HepG2 (cell line): ENCODE data around the gene PPP1R27. TPM values are rescaled to one million over a fixed set of nuclear protein-coding genes. Genes with fewer than 3 reads are reported as not detected.
A peak's percentile ranks its signal among the peaks of the same experiment; 100 is the strongest.

Source experiments
- CEBPB ChIP-seq: IDR thresholded peaks from 2 replicates; pipeline ENCODE4 v1.6.1; 2011; ENCODE audit warnings: low read depth, low read length, improper control_type of control experiment, borderline replicate concordance
- CENPT ChIP-seq: sonication (generic); formaldehyde crosslinking; IDR thresholded peaks from 2 replicates; pipeline ENCODE4 v1.8.0; 2022; ENCODE audit warnings: low read depth, mild to moderate bottlenecking, moderate library complexity, missing genetic modification reagents
- EHMT2 ChIP-seq: fragments of 200-600 bp; sonication (generic); IDR thresholded peaks from 2 replicates; pipeline ENCODE4 v1.7.0; 2017; ENCODE audit warnings: antibody characterized with exemption, low read depth, low read length, borderline replicate concordance
- FLYWCH1 ChIP-seq: sonication (generic); formaldehyde crosslinking; IDR thresholded peaks from 2 replicates; pipeline ENCODE4 v1.8.1; 2023; ENCODE audit warnings: mild to moderate bottlenecking, missing genetic modification reagents
- HNRNPLL ChIP-seq: fragments of 200-400 bp; formaldehyde crosslinking; IDR thresholded peaks from 2 replicates; pipeline ENCODE4 v1.6.1; 2017; ENCODE audit warnings: mild to moderate bottlenecking, low read depth, low read length; ENCODE audit not compliant: poor library complexity, severe bottlenecking
- IKZF1 ChIP-seq: fragments of 450-650 bp; IDR thresholded peaks from 2 replicates; pipeline ENCODE4 v1.7.1; 2016
- KAT2B ChIP-seq: fragments of 150-350 bp; IDR thresholded peaks from 2 replicates; pipeline ENCODE4 v1.6.1; 2014; ENCODE audit warnings: low read depth, low read length, borderline replicate concordance
- NFKB2 ChIP-seq: sonication (generic); formaldehyde crosslinking; IDR thresholded peaks from 2 replicates; pipeline ENCODE4 v1.4.0; 2020; ENCODE audit warnings: missing genetic modification reagents, borderline replicate concordance
- NONO ChIP-seq, 2 experiments: fragments of 450-650 bp in 1 of 2; sonication (generic) in 1 of 2; formaldehyde crosslinking in 1 of 2; IDR thresholded peaks in 1 of 2; conservative IDR thresholded peaks in 1 of 2; 2 replicates each; pipeline versions ENCODE4 v1.6.1 to v1.8.0; 2017 to 2022; ENCODE audit warnings: mild to moderate bottlenecking in 1 of 2, missing genetic modification reagents in 1 of 2, moderate library complexity in 1 of 2
- NR3C1 ChIP-seq: sonication (generic); formaldehyde crosslinking; IDR thresholded peaks from 2 replicates; pipeline ENCODE4 v1.4.0; 2020; ENCODE audit warnings: missing genetic modification reagents
- RARG ChIP-seq: sonication (generic); formaldehyde crosslinking; IDR thresholded peaks from 2 replicates; pipeline ENCODE4 v1.4.0; 2020; ENCODE audit warnings: low read depth, mild to moderate bottlenecking, missing genetic modification reagents
- RFX3 ChIP-seq: IDR thresholded peaks from 2 replicates; pipeline ENCODE4 v1.6.1; 2016; ENCODE audit warnings: missing biosample characterization, missing genetic modification reagents
- SMAD1 ChIP-seq: sonication (generic); formaldehyde crosslinking; IDR thresholded peaks from 2 replicates; pipeline ENCODE4 v1.4.0; 2020; ENCODE audit warnings: missing genetic modification reagents, low read depth, mild to moderate bottlenecking, borderline replicate concordance
- ZNF235 ChIP-seq: sonication (generic); formaldehyde crosslinking; IDR thresholded peaks from 2 replicates; pipeline ENCODE4 v1.8.1; 2023; ENCODE audit warnings: mild to moderate bottlenecking, missing genetic modification reagents, borderline replicate concordance
- ZNF557 ChIP-seq: sonication (generic); formaldehyde crosslinking; IDR thresholded peaks from 2 replicates; pipeline ENCODE4 v1.4.0; 2020; ENCODE audit warnings: missing genetic modification reagents
- ZNF781 ChIP-seq: sonication (generic); formaldehyde crosslinking; IDR thresholded peaks from 2 replicates; pipeline ENCODE4 v1.5.1; 2020; ENCODE audit warnings: borderline replicate concordance, mild to moderate bottlenecking, missing genetic modification reagents; ENCODE audit errors: not compliant biosample characterization
- polyA plus RNA-seq, 8 experiments: library from polyadenylated mRNA; depleted of rRNA in 3 of 8; stranded (reverse) in 7 of 8; unstranded in 1 of 8; fragments of >200 nt; fragmentation: Illumina TruSeq in 4 of 8; extraction: Trizol in 4 of 8; gene quantifications; 2 replicates each; pipeline versions ENCODE4 v1.2.1 to v1.2.3, GENCODE V29; 2011 to 2016; ENCODE audit warnings: low read depth in 4 of 8, missing spikeins in 1 of 8, mixed read lengths in 1 of 8; ENCODE audit not compliant: insufficient read depth in 1 of 8
- total RNA-seq, 5 experiments: library from RNA; depleted of rRNA; stranded (reverse); fragments of >200 nt; fragmentation: Illumina TruSeq; extraction: Trizol; gene quantifications; 2 replicates each; pipeline ENCODE4 v1.2.3, GENCODE V29; 2016; ENCODE audit warnings: low read depth in 1 of 5
- TF ChIP-seq, protein P1 (sequence below): sonication (generic); formaldehyde crosslinking; IDR thresholded peaks from 2 replicates; pipeline ENCODE4 v1.4.0; 2020; ENCODE audit warnings: missing genetic modification reagents
- TF ChIP-seq, protein P2 (sequence below): IDR thresholded peaks from 2 replicates; pipeline ENCODE4 v1.6.1; 2016; ENCODE audit warnings: low read depth, control low read depth
- TF ChIP-seq, protein P3 (sequence below): sonication (generic); formaldehyde crosslinking; IDR thresholded peaks from 2 replicates; pipeline ENCODE4 v1.4.0; 2020; ENCODE audit warnings: missing genetic modification reagents; ENCODE audit errors: not compliant biosample characterization

Gene PPP1R27
- total and polyA plus RNA-seq, 2 of the 13 experiments (the other 11 are each of a cell fraction or from before 2014, with no cell fraction given) = 0.17 to 1.00 TPM

DNA sequence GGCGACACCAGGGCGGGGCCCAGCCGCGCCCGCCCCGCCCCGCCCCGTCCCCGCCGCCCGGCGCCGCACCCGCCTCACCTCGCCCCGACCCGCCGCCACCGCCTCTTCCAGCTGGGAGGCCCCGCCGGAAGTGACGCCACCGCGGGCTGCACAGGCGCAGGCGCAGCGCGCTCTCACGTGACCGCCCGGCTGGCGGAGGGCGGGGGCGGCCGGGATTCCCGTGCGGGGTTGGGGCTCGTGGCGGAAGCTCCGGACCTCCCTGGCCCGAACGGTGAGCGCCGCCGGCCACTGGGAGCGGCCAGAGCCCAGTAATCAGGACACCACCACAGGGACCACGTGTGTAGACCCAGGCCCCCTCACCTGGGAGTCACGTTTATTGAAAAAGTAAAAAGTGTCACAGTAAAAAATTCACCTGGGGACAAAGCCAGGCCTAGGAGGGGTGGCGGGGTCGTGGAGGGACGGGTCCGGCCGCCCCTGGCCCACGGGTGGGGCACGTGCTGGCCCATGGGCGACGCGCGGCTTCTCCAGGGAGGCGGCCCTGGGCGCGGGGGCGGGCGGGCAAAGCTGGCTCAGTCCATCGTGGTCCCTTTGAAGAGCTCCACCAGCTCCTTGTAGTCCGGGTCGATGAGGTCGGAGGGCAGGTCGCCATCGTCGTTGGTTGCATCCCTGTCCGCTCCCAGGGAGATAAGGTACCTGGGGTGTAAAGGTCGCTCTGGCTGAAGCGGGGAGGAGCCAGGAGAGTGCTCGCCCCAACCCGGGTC lies 1.5 kb downstream of the PPP1R27 start, which contains the start of gene MCRIP1 (continued):
- TF ChIP-seq, protein P1, sequence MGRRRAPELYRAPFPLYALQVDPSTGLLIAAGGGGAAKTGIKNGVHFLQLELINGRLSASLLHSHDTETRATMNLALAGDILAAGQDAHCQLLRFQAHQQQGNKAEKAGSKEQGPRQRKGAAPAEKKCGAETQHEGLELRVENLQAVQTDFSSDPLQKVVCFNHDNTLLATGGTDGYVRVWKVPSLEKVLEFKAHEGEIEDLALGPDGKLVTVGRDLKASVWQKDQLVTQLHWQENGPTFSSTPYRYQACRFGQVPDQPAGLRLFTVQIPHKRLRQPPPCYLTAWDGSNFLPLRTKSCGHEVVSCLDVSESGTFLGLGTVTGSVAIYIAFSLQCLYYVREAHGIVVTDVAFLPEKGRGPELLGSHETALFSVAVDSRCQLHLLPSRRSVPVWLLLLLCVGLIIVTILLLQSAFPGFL (CRISPR knock-in tag) = no peak
- TF ChIP-seq, protein P2, sequence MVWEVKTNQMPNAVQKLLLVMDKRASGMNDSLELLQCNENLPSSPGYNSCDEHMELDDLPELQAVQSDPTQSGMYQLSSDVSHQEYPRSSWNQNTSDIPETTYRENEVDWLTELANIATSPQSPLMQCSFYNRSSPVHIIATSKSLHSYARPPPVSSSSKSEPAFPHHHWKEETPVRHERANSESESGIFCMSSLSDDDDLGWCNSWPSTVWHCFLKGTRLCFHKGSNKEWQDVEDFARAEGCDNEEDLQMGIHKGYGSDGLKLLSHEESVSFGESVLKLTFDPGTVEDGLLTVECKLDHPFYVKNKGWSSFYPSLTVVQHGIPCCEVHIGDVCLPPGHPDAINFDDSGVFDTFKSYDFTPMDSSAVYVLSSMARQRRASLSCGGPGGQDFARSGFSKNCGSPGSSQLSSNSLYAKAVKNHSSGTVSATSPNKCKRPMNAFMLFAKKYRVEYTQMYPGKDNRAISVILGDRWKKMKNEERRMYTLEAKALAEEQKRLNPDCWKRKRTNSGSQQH (CRISPR knock-in tag) = 0 out of 2 replicates have a peak, but pooled peaks have one; percentile 52
- no peak for TF ChIP-seq FLYWCH1 (CRISPR knock-in tag)
- TF ChIP-seq CEBPB = 0 out of 2 replicates have a peak, but pooled peaks have one; percentile 1
- TF ChIP-seq ZNF557 (CRISPR knock-in tag) = peak; percentile 81
- TF ChIP-seq NONO (IDR thresholded peaks at IDR 0.05) = no peak
- peak; percentile 85 for TF ChIP-seq NONO (CRISPR knock-in tag; conservative IDR thresholded peaks at IDR 0.05)
- TF ChIP-seq ZNF781 = no peak
- TF ChIP-seq, protein P3, sequence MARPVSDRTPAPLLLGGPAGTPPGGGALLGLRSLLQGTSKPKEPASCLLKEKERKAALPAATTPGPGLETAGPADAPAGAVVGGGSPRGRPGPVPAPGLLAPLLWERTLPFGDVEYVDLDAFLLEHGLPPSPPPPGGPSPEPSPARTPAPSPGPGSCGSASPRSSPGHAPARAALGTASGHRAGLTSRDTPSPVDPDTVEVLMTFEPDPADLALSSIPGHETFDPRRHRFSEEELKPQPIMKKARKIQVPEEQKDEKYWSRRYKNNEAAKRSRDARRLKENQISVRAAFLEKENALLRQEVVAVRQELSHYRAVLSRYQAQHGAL (CRISPR knock-in tag) = peak; percentile 83
- 0 out of 2 replicates have a peak, but pooled peaks have one; percentile 75 for TF ChIP-seq ZNF235 (CRISPR knock-in tag)
- TF ChIP-seq RARG (CRISPR knock-in tag) = peak; percentile 94; the same call in 1 of the 2 replicates
- no peak for TF ChIP-seq IKZF1
- no peak for TF ChIP-seq EHMT2
- TF ChIP-seq SMAD1 (CRISPR knock-in tag) = peak; percentile 66; the same call in 1 of the 2 replicates
- TF ChIP-seq RFX3 (CRISPR knock-in tag) = no peak
- TF ChIP-seq HNRNPLL = peak; percentile 66
- peak; percentile 33; the same call in 1 of the 2 replicates for TF ChIP-seq KAT2B
- TF ChIP-seq NR3C1 (CRISPR knock-in tag) = no peak
- peak; percentile 96 for TF ChIP-seq NFKB2 (CRISPR knock-in tag)
- 0 out of 2 replicates have a peak, but pooled peaks have one; percentile 85 for TF ChIP-seq CENPT (CRISPR knock-in tag)
